Stimulated activated CD8-positive, alpha-beta memory T cell treated with anti-CD3 and anti-CD28 coated beads, Interleukin-2, amount 100 ng/mL, for 1 hour (primary cell): ENCODE measurements around the gene ATP5MK.
A peak's percentile ranks its signal among the peaks of the same experiment; 100 is the strongest.
"Not testable (repeated sequence)": the region's sequence is repeated elsewhere in the genome, so short reads cannot be mapped to it uniquely, and the experiment has no call there.

Source experiments
- DNase-seq, 2 donors: peaks; one replicate each; pipeline ENCODE4 v3.0.0-alpha.2; 2020; ENCODE audit warnings: low read depth in 2 of 2

The ATP5MK gene

GRCh38 chr10:103396789-103397087, 463 bp upstream of the ATP5MK start:
- DNase-seq, result no peak

- no peak for DNase-seq
Measured at GRCh38 chr10:103395754-103396066, 565 bp downstream of the ATP5MK start.

DNA sequence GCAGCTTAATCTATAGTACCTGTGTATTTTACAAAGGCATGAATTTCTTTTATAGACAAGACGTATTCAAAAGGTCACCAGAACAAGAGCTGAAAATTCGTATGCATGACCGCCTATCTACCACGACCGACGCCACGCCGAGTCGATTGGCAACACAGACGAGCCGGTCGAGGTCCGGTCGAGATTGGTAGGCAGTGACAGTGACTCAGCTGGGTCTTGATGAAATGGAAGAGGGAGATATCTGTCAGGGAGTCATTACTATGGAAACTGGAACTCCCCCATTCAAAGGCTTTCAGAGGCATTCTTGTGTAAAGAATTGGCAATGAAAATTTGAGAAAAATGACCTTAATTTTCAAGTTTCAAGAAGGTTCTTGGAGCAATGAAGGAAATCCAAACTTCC, 2.1 kb downstream of the ATP5MK start:
- no peak for DNase-seq

- DNase-seq, result no peak
Measured at GRCh38 chr10:103382769-103383168, 13.5 kb downstream of the ATP5MK start.

DNA sequence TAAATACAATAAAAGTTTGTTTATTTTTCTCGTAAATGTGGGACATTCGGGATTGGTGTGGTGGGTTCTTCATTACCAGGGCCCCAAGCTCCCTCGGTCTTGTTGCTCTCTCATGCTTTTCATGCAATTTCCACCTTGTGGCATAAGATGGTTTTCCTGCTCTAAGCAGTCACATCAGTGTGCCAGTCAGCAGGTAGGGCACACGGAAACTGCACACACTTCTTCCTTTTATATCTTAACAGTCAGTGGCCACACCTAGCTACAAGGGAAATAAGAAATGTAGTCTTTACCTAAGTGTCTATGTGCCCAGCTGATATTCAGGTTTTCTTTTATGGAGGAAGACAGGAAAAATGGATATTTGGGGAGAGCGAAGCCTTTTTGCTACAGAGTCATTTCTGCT, 22.0 kb downstream of the ATP5MK start:
- DNase-seq, result no peak

GRCh38 chr10:103373544-103373943, 22.7 kb downstream of the ATP5MK start:
- no peak for DNase-seq

- peak; percentile 69 to 79 for DNase-seq
Measured at GRCh38 chr10:103367782-103368518, 28.3 kb downstream of the ATP5MK start, which contains the start of gene TAF5. Gene TAF5, plus strand, starts transcription at chr10:103367976. Its CDS starts 14 bp downstream, at chr10:103367990.

DNA sequence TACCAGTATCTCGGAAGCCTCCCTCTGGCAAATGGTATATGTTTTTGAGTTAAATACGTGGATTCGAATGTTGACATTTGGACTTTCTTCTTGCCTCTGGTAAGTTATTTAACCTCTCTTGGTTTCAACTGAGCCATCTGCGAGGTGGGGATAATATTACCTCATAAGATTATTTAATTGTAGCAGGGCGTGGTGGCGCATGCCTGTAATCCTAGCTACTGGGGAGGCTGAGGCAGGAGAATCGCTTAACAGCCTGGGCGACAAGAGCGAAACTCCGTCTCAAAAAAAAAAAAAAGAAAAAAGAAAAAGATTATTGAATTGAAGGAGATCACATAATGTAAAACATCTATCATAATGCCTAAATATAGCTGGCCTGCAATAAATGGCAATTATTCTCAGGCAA, 28.9 kb downstream of the ATP5MK start:
- no peak for DNase-seq

GRCh38 chr10:103360791-103361190, 35.5 kb downstream of the ATP5MK start:
- DNase-seq, result not testable (repeated sequence)

GRCh38 chr10:103359493-103359892, 36.8 kb downstream of the ATP5MK start:
- DNase-seq, result not testable (repeated sequence)

DNA sequence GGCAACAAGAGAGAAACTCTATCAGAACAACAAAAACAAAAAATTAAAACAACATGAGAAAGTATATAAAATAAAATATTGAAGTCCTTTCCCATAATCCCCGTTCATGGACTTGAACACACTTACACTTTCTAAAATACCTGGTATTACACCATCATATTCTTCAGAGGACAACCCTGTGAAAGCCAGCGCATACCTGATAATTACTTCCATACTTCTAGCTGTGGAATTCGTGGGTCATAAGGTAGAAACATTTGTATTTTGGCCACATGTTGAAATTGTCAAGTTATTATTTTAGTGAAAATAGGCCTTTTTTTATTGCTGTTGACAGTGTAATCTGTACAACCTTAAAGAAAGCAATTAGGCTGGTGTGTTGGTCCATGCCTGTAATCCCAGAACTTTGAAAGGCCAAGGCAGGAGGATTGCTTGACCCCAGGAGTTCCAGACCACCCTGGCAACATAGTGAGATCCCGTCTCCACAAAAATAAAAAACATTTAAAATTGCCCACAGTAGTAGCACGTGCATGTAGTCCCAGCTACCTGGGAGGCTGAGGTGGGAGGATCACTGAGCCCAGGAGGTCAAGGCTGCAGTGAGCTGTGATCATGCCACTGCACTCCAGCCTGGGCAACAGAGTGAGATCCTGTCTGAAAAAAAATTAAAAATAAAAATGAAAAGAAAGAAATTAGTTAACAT, 40.2 kb downstream of the ATP5MK start:
- no peak for DNase-seq

- not testable (repeated sequence) for DNase-seq
Measured at GRCh38 chr10:103354567-103354966, 41.7 kb downstream of the ATP5MK start.

DNA sequence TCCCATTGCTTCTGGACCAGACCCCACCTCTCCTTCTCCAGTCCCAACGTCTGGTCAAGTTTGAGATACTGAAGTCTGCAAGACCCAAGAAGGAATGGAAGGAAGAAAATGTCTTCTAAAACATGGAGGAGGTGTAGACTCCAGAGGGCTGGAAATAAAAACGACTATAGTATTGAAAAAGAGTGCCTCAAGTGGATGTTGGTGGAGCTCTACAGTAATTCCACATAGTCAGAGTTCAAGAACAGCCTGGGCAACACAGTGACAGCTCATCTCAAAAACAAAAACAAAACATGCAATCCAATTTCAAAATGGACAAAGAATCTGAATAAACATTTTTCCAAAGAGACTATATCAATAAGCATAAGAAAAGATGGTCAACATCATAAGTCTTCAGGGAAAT, 43.0 kb downstream of the ATP5MK start:
- DNase-seq, result no peak

- DNase-seq, result peak; percentile 45 to 50
Measured at GRCh38 chr10:103350517-103351260, 45.6 kb downstream of the ATP5MK start, which contains the start of gene PCGF6. Gene PCGF6, minus strand, starts transcription at chr10:103351140. Its CDS starts 74 bp downstream, at chr10:103351066.

GRCh38 chr10:103350175-103350516, 46.1 kb downstream of the ATP5MK start:
- no peak for DNase-seq
